NK-92 (cell line): Measurements from ENCODE around the gene SYT7.

ENCODE experiments used
- DNase-seq: peaks from one replicate; lab custom pipeline; 2025; ENCODE audit not compliant: unreplicated experiment; lab: John Stamatoyannopoulos, UW

The SYT7 gene

GRCh38 chr11:61539006-61539405 is 41.9 kb downstream of the SYT7 start:
- no peak for DNase-seq

- no peak for DNase-seq
Measured at GRCh38 chr11:61538636-61538961, 42.3 kb downstream of the SYT7 start.

GRCh38 chr11:61537326-61537725 is 43.5 kb downstream of the SYT7 start:
- DNase-seq = no peak

DNA sequence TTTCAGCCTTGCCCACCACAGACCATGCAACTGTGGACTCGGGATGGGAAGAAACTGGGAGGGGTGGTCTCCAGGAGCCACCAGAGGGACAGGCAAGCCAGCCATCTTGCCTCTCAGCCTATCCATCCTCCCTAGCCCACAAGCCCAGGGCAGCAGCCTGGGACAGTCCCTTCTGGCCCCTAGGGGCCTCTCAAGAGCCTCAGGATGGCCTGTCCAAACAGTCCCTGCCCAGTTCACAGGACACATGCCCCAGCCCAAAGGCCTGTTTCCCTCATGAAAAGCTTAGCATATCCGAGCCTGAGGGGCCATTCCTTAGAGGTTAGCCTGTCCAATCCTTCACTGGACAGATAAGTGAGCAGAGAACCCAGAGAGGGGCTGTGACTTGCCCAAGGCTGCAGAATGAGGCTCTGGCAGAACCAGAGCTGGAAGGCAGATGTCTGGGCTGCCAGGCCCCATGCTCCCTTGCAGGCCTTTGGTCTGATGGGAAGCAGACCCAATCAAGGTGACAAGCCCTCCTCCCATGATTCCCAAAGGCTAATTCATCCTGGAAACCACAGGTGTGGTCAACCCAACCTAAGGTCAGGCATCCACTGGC is 44.1 kb downstream of the SYT7 start:
- no peak for DNase-seq

GRCh38 chr11:61535998-61536675 is 44.7 kb downstream of the SYT7 start:
- no peak for DNase-seq

GRCh38 chr11:61534933-61535839 is 45.7 kb downstream of the SYT7 start:
- no peak for DNase-seq

GRCh38 chr11:61534025-61534932 is 46.6 kb downstream of the SYT7 start:
- DNase-seq = no peak

- no peak for DNase-seq
Measured at GRCh38 chr11:61533401-61533800, 47.5 kb downstream of the SYT7 start.

DNA sequence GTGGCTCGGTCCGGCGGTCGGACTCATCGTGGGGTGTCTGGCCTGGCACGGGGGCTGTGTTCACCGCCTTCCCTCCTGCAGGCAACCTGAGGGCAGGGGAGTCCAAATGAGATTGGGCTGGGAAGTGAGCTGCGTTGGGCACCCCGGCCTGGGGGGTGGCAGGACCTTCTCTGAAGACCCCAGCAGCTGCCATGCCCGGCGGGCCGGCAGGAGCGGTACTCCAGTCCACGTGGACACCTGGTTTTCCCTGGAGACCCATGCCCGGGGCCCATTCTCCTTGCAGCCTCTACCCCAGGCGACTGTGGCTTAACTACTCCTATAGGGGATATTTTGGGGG is 47.9 kb downstream of the SYT7 start:
- DNase-seq = no peak

GRCh38 chr11:61532134-61533038 is 48.5 kb downstream of the SYT7 start:
- no peak for DNase-seq

GRCh38 chr11:61531044-61531443 is 49.8 kb downstream of the SYT7 start:
- no peak for DNase-seq

DNA sequence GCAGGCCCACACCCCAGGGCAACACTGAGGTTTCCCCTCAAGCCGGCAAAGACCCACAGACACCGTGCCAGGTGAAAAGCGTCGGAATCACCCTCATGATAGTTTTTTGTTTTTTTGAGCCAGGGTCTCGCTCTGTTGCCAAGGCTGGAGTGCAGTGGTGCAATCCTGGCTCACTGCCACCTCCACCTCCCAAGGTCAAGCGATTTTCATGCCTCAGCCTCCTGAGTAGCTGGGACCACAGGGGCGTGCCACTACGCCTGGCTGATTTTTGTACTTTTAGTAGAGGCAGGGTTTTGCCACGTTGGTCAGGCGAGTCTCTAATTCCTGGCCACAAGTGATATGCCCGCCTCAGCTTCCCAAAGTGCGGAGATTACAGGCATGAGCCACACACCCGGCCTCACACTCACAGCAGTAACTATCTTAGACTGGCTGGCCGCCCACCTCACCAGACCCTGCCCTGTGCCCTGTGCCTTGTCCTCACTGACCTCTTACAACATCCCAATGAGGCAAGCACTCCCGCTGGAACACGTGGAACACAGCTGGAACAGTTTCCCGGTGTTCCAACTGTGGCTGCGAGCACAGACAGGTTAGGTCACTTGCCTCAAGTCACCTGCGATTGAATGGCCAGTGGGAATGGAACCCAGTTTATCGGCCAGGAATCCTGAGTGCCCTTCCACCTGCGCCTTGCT is 51.2 kb downstream of the SYT7 start:
- no peak for DNase-seq

GRCh38 chr11:61528114-61528513 is 52.8 kb downstream of the SYT7 start:
- no peak for DNase-seq

DNA sequence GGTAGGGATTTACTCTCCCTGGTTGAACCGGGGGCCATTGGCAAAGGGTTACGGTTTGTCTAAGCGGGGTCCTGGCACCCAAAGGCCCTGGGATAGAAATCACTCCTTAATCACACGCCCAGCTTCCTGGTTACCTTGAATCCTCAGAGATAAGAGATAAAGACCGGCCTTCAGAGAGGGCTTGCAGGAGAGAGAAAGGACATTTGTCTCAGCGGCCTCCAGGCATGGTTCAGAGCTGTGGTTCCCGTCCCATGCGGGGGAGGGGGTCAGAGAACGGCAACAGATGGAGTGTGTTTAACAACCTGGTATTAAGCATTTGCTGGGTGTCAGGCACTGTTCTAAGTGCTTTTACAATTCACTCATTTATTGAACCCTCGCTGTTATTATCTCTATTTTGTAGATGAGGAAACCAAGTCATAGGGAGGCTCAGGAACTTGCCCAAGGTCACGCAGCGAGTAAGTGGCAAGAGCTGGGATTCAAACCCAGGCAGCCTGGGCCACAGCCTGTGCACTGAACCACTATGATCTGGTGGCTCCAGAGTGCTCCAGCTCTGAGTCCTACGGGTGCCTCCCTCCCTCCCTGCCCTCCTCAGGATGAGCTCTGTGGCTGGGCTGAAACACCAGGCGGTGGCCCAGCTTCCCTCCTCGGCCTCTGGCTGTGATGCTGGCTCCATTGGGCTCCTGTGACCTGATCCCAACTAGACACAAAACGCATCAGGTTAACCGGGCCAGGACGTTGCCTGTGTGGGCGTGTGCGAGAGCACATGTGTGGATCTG is 53.7 kb downstream of the SYT7 start:
- DNase-seq = no peak

DNA sequence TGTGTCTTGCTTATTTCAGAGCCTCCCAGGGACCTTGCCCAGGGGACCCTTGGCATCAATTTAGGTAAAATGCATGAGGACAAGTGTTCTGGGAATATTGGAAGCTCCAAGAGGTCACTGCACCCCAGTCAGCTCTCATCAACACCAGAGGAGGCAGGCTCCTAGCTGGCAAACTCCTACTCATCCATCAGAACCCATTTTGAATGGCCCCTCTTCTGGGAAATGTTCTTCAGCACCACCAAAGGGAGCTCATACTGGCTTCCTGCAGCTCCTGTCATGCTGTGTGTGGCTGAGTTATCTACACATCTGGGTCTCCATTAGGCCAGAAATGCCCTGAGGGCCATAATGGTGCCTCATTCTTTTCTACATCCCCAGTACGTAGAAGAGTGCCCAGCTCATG is 54.6 kb downstream of the SYT7 start:
- no peak for DNase-seq

GRCh38 chr11:61524963-61525587 is 55.8 kb downstream of the SYT7 start:
- no peak for DNase-seq

DNA sequence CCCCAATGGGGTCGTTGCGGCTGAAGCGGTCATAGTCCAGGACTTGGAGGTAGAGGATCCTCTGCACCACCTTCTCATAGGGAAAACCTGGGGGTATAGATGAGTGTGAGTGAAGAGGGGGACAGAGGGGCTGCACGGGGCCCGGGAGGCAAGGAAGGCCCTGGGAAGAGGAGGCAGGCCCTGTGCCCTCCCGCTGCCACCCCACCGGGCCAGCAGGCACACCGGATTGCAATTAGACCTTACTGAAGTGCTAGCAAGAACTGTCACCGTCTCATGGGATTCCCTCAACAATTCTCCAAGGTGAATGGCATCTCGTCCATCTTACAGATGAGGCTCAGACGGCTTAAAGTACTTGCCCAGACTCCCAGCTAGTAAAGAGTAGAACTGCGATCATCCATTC is 56.4 kb downstream of the SYT7 start:
- no peak for DNase-seq

DNA sequence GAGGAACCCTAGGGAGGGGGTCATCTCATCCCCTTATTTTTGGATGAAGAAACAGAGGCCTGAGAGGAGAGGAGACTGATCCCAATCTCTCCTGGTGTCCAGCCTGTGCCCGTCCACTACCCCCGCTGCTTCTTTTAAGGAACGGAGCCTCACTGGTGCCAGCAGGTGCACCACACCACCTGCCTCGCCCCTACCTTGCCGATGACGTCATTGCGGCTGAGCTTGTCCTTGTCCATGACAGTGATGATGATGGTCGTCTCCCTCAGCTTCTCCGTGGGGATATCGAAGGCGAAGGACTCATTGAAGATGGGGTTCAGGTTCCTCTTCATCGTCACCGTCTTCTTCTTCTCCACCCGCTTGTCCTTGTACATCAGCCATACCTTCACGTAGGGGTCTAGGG is 58.0 kb downstream of the SYT7 start:
- no peak for DNase-seq
